GM19324 (cell line): ENCODE measurements around the gene CSTF2T.

ENCODE experiments used
- ATAC-seq: cut with Tn5 transposase; IDR thresholded peaks from one replicate; pipeline ENCODE4 v1.9.1; 2021; ENCODE audit warnings: mild to moderate bottlenecking, moderate library complexity; ENCODE audit not compliant: unreplicated experiment, low FRiP score

CSTF2T gene

DNA sequence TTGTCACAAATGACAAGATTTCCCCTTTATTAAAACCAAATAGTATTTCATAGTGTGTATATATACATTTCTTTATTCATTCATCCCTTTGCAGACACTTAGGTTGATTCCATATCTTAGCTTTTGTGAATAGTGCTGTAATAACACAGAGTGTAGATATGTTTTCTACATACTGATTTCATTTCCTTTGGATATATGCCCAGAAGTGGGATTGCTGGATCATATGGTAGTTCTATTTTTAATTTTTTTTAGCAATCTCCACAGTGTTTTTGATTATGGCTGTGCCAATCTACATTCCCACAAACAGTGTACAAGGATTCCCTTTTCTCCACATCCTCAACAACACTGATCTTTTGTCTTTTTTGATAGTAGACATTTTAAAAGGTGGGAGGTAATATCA, 46.4 kb downstream of the CSTF2T start:
- ATAC-seq = no peak

DNA sequence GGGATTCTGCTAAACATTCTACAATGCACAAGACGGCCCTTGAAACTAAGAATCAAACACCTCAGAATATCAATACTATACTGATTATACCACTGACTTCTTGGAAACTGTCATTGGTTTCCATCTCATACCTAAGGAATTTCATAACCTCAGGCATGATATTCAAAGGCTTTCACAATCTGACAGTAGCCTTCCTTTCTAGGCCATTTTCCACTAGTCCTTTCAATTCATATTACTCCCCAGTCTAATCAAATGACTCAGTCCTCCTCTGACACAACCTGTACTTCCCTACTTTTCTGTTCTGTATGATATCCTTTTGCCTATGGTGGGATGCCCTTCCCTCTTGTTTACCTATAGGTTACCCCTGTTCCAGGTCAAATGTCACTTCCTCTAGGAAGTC, 48.3 kb downstream of the CSTF2T start:
- ATAC-seq = no peak

DNA sequence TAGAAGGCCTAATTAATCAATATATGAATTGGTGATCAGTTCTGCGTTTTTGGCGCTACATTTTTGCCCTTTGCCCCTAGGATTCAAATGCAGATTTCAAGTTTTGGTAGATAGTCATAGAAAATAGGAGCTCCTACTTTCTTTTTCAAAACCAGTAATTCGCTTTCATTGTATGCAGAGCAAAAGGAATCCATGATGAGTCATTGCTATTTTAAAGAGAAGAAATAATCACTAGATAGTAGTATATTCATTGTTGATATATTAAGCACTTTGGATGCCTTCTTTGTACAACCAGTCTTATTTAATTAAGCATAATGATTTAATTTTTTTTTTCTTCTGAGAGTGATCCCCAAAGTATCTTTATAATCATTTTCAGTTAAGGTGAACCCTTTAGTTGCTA, 50.3 kb downstream of the CSTF2T start:
- no peak for ATAC-seq
